ENCODE data around the gene SPX.

Gene SPX

DNA sequence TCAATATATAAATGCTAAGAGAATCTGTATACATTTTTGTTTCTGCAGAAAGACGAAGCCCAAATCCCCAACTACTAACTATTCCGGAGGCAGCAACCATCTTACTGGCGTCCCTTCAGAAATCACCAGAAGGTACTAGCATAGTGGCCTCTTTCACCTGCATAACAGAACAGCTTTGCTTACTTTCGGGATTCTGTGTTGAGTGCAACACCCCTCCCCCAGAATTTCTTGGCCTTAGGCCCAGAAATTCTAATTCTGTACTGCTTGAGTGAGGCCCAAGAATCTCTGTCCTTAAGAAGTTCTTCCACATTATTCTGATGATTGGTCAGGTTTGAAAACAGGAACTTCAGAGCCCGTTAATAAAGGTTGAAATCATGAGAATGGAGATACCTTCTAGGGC is 2.9 kb downstream of the SPX start:
- Histone ChIP-seq H3K27ac (ENCODE audit: low read depth in 2 of 2, low read length in 2 of 2) (no peak overlapping the region), H3K9me3 (ENCODE audit: control insufficient read depth in 2 of 2, low read length in 2 of 2) (no peaks in the 10 kb centered on the region), H3K36me3 (ENCODE audit: control insufficient read depth in 2 of 2, insufficient read depth in 2 of 2, low read length in 2 of 2) (no peaks in the 10 kb centered on the region), H3K4me3 (ENCODE audit: low read length in 2 of 2) (no peak overlapping the region), H3K9ac (ENCODE audit: low read depth in 1 of 2, low read length in 2 of 2) (no peak overlapping the region), H3K4me1 (ENCODE audit: control insufficient read depth in 2 of 2, insufficient read depth in 2 of 2, low read length in 2 of 2) (no peaks in the 10 kb centered on the region), H3K27me3 (ENCODE audit: control insufficient read depth in 2 of 2, insufficient read depth in 2 of 2, low read length in 2 of 2) (peaks cover 8 to 11% of the 10 kb centered on the region in 2 donors)

DNA sequence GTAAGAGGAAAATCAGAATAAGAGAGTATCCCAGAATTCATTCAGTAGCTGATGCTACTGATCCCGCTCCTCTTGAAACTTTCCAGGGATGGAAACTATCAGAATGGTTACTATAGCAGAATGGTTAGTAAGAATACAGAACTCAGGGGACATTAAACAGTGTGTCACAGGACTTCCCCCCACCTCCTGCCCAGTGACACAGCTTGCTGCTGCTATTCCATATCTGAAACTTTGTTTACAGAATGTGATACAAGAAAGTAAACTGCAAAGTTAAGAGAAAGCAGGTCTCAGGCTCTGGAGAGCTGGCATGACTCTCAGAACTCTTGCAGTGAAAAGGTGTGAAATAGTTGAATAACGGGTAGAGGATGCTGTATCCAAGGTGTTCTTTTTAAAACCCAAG is 3.4 kb downstream of the SPX start:
- Histone ChIP-seq H3K9ac (ENCODE audit: low read depth in 1 of 2, low read length in 2 of 2) (no peak overlapping the region), H3K36me3 (ENCODE audit: control insufficient read depth in 2 of 2, insufficient read depth in 2 of 2, low read length in 2 of 2) (no peaks in the 10 kb centered on the region), H3K9me3 (ENCODE audit: control insufficient read depth in 2 of 2, low read length in 2 of 2) (no peaks in the 10 kb centered on the region), H3K27me3 (ENCODE audit: control insufficient read depth in 2 of 2, insufficient read depth in 2 of 2, low read length in 2 of 2) (peaks cover 8 to 11% of the 10 kb centered on the region in 2 donors), H3K4me3 (ENCODE audit: low read length in 2 of 2) (no peak overlapping the region), H3K4me1 (ENCODE audit: control insufficient read depth in 2 of 2, insufficient read depth in 2 of 2, low read length in 2 of 2) (no peaks in the 10 kb centered on the region), H3K27ac (ENCODE audit: low read depth in 2 of 2, low read length in 2 of 2) (no peak overlapping the region)

DNA sequence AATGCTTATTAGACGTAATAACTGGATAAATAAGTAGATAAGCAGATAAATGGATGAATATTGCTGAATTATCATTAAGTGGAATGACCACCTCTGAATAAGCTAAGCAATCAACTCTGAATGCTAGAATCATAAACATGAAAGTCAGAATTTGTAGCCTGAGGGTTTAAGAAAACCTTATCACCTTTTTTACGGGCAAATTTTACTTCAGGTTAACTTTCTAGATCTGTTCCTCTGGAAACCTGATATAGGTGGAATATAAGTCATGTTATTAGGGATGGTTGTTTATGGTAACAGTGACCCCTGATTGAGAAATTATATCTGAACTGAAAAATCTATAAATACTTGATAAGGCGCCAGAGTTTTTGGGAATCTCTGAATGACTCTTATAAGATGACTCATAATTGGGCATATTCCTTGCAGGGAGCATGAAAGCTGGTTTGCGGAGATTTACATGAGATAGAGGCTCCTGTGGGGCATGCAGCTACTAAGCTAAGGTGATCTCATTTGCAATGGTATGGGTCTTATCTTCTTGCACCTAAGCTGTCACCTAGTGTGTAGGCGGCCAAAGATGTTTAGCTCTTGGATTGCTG is 12.1 kb downstream of the SPX start:
- H3K4me3 ChIP-seq (ENCODE audit: low read length in 2 of 2), result no peak overlapping the region
- no peak overlapping the region for H3K27ac ChIP-seq (ENCODE audit: low read depth in 2 of 2, low read length in 2 of 2)
- no peaks in the 10 kb centered on the region for H3K9me3 ChIP-seq (ENCODE audit: control insufficient read depth in 2 of 2, low read length in 2 of 2)

DNA sequence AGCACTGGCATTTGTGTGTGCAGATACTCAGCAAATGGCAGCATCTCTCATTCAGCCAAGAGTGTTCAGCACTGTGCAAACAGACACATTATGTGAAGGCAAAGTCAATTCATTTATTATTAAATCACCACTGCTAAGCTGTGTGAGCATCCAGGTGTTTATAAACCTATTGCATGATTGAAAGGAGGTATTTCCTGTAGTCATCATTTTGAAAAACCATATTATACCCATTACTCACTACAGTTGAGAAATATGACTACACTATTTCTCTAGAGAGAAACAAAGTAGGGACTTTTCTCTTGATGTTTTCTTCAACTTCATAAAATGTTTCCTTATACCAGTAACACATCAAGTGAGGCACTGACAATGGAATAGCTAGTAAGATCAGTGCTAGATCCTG is 13.7 kb downstream of the SPX start:
- Histone ChIP-seq H3K9me3 (ENCODE audit: control insufficient read depth in 2 of 2, low read length in 2 of 2) (no peaks in the 10 kb centered on the region), H3K27me3 (ENCODE audit: control insufficient read depth in 2 of 2, insufficient read depth in 2 of 2, low read length in 2 of 2) (no peaks in the 10 kb centered on the region), H3K4me3 (ENCODE audit: low read length in 2 of 2) (no peak overlapping the region), H3K27ac (ENCODE audit: low read depth in 2 of 2, low read length in 2 of 2) (no peak overlapping the region), H3K9ac (ENCODE audit: low read depth in 1 of 2, low read length in 2 of 2) (no peak overlapping the region), H3K36me3 (ENCODE audit: control insufficient read depth in 2 of 2, insufficient read depth in 2 of 2, low read length in 2 of 2) (no peaks in the 10 kb centered on the region), H3K4me1 (ENCODE audit: control insufficient read depth in 2 of 2, insufficient read depth in 2 of 2, low read length in 2 of 2) (no peaks in the 10 kb centered on the region)

More for the DNA sequence above, 12.1 kb downstream of the SPX start:
- Histone ChIP-seq H3K36me3 (ENCODE audit: control insufficient read depth in 2 of 2, insufficient read depth in 2 of 2, low read length in 2 of 2) (no peaks in the 10 kb centered on the region), H3K4me1 (ENCODE audit: control insufficient read depth in 2 of 2, insufficient read depth in 2 of 2, low read length in 2 of 2) (no peaks in the 10 kb centered on the region), H3K9ac (ENCODE audit: low read depth in 1 of 2, low read length in 2 of 2) (no peak overlapping the region), H3K27me3 (ENCODE audit: control insufficient read depth in 2 of 2, insufficient read depth in 2 of 2, low read length in 2 of 2) (no peaks in the 10 kb centered on the region)

DNA sequence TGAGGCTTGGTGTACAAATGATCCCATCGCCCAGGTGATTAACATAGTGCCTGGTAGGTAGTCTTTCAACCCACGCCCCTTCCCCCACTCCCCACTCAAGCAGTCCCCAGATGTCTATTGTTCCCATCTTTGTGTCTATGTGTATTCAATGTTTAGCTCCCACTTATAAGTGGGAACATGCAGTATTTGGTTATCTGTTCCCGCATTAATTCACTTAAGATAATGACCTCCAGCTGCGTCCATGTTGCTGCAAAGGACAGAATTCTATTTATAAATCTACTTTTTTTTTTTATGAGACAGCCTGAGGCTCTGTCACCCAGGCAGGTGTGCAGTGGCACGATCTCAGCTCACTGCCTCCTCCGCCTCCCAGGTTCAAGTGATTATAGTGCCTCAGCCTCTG is 15.7 kb downstream of the SPX start:
- H3K27ac ChIP-seq (ENCODE audit: low read depth in 2 of 2, low read length in 2 of 2), result no peak overlapping the region
- H3K4me3 ChIP-seq (ENCODE audit: low read length in 2 of 2), result no peak overlapping the region
- no peaks in the 10 kb centered on the region for H3K9me3 ChIP-seq (ENCODE audit: control insufficient read depth in 2 of 2, low read length in 2 of 2)
- H3K9ac ChIP-seq (ENCODE audit: low read depth in 1 of 2, low read length in 2 of 2), result no peak overlapping the region
- no peaks in the 10 kb centered on the region for H3K36me3 ChIP-seq (ENCODE audit: control insufficient read depth in 2 of 2, insufficient read depth in 2 of 2, low read length in 2 of 2)
- no peaks in the 10 kb centered on the region for H3K27me3 ChIP-seq (ENCODE audit: control insufficient read depth in 2 of 2, insufficient read depth in 2 of 2, low read length in 2 of 2)
- no peaks in the 10 kb centered on the region for H3K4me1 ChIP-seq (ENCODE audit: control insufficient read depth in 2 of 2, insufficient read depth in 2 of 2, low read length in 2 of 2)

DNA sequence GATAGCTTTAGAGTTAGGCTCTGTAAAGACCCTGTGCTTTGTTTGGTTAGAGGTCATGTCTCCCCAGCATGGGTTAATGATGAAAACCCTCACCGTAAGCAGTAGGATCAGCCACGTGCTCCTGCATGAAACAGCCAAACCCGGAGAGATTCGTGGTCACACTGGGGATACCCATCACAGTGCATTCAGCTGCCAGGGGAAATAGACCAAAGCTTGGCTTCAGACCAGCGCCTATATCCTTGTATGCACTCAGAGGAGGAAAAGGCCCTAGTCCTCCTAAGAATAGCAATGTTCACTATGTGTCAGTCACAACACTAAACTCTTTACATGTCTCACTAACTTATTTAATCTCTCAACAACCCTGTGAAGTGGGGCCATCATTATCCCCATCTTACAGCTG is 16.3 kb downstream of the SPX start:
- no peaks in the 10 kb centered on the region for H3K9me3 ChIP-seq (ENCODE audit: control insufficient read depth in 2 of 2, low read length in 2 of 2)
- H3K4me3 ChIP-seq (ENCODE audit: low read length in 2 of 2), result no peak overlapping the region

DNA sequence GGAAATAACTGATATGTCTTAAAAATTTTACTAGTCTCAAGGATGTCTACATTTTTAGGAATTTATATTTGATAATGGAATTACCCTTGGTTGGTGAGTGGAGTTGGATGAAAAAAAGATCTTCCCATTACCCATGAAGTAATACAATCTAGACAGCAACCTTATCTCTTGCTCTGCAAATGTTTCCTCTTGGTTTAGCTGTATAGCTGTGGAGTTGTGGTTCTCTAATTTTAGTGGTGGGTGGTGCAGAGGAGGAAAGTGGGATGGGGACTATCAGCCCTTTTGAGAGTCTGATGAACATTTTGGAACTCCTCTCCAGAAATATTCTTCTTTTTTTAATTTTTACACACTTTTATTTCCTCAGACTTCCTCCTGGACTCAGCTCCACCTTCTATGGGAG is 17.1 kb downstream of the SPX start:
- no peak overlapping the region for H3K9ac ChIP-seq (ENCODE audit: low read depth in 1 of 2, low read length in 2 of 2)
- no peaks in the 10 kb centered on the region for H3K4me1 ChIP-seq (ENCODE audit: control insufficient read depth in 2 of 2, insufficient read depth in 2 of 2, low read length in 2 of 2)
- H3K36me3 ChIP-seq (ENCODE audit: control insufficient read depth in 2 of 2, insufficient read depth in 2 of 2, low read length in 2 of 2), result no peaks in the 10 kb centered on the region
- H3K27me3 ChIP-seq (ENCODE audit: control insufficient read depth in 2 of 2, insufficient read depth in 2 of 2, low read length in 2 of 2), result no peaks in the 10 kb centered on the region
- H3K9me3 ChIP-seq (ENCODE audit: control insufficient read depth in 2 of 2, low read length in 2 of 2), result no peaks in the 10 kb centered on the region
- no peak overlapping the region for H3K27ac ChIP-seq (ENCODE audit: low read depth in 2 of 2, low read length in 2 of 2)
- no peak overlapping the region for H3K4me3 ChIP-seq (ENCODE audit: low read length in 2 of 2)

More for the DNA sequence above, 16.3 kb downstream of the SPX start:
- no peaks in the 10 kb centered on the region for H3K36me3 ChIP-seq (ENCODE audit: control insufficient read depth in 2 of 2, insufficient read depth in 2 of 2, low read length in 2 of 2)
- H3K9ac ChIP-seq (ENCODE audit: low read depth in 1 of 2, low read length in 2 of 2), result no peak overlapping the region
- no peak overlapping the region for H3K27ac ChIP-seq (ENCODE audit: low read depth in 2 of 2, low read length in 2 of 2)
- no peaks in the 10 kb centered on the region for H3K27me3 ChIP-seq (ENCODE audit: control insufficient read depth in 2 of 2, insufficient read depth in 2 of 2, low read length in 2 of 2)
- no peaks in the 10 kb centered on the region for H3K4me1 ChIP-seq (ENCODE audit: control insufficient read depth in 2 of 2, insufficient read depth in 2 of 2, low read length in 2 of 2)

DNA sequence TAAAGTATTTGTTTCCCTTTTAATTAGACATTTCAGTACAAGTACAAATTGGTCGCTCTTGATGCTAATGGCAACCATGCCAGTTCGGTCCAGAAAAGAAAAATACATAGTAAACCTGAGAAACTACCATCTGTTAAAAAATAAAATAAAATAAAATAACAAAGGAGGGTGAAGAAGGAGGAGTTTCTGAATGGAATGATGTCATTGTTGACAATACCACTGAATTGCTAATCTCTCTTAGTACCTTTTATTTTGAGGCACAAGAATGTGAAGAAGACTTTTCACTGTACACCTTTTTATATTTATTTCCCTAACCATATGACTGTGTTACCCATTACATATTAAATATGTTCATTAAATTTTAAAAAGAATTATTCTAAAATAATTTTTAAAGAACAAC is 19.5 kb downstream of the SPX start:
- Histone ChIP-seq H3K27ac (ENCODE audit: low read depth in 2 of 2, low read length in 2 of 2) (no peak overlapping the region), H3K9me3 (ENCODE audit: control insufficient read depth in 2 of 2, low read length in 2 of 2) (no peaks in the 10 kb centered on the region), H3K9ac (ENCODE audit: low read depth in 1 of 2, low read length in 2 of 2) (no peak overlapping the region), H3K27me3 (ENCODE audit: control insufficient read depth in 2 of 2, insufficient read depth in 2 of 2, low read length in 2 of 2) (no peaks in the 10 kb centered on the region), H3K4me1 (ENCODE audit: control insufficient read depth in 2 of 2, insufficient read depth in 2 of 2, low read length in 2 of 2) (no peaks in the 10 kb centered on the region), H3K4me3 (ENCODE audit: low read length in 2 of 2) (no peak overlapping the region), H3K36me3 (ENCODE audit: control insufficient read depth in 2 of 2, insufficient read depth in 2 of 2, low read length in 2 of 2) (no peaks in the 10 kb centered on the region)

DNA sequence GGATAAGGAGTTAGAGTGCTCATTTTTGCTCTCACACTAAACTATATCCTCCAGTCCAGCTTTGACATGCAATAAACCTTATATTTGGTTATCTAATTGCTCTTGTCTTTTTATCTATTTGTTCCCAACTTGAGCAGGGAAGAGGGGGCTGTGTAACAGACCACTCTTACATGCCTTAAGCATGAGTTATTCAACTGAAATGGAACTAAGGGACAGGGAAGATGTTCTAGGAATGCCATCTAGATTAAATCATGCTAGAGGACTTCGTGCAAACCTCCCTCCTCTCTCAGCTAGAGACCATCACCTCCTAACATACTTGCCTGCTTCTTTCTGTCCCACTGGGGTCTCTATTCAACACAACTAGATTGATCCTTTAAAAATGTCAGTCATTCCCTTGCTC is 20.6 kb downstream of the SPX start:
- no peak overlapping the region for H3K4me3 ChIP-seq (ENCODE audit: low read length in 2 of 2)
- H3K36me3 ChIP-seq (ENCODE audit: control insufficient read depth in 2 of 2, insufficient read depth in 2 of 2, low read length in 2 of 2), result no peaks in the 10 kb centered on the region
- H3K4me1 ChIP-seq (ENCODE audit: control insufficient read depth in 2 of 2, insufficient read depth in 2 of 2, low read length in 2 of 2), result no peaks in the 10 kb centered on the region
- no peaks in the 10 kb centered on the region for H3K9me3 ChIP-seq (ENCODE audit: control insufficient read depth in 2 of 2, low read length in 2 of 2)
- H3K9ac ChIP-seq (ENCODE audit: low read depth in 1 of 2, low read length in 2 of 2), result no peak overlapping the region
- H3K27me3 ChIP-seq (ENCODE audit: control insufficient read depth in 2 of 2, insufficient read depth in 2 of 2, low read length in 2 of 2), result no peaks in the 10 kb centered on the region
- no peak overlapping the region for H3K27ac ChIP-seq (ENCODE audit: low read depth in 2 of 2, low read length in 2 of 2)

DNA sequence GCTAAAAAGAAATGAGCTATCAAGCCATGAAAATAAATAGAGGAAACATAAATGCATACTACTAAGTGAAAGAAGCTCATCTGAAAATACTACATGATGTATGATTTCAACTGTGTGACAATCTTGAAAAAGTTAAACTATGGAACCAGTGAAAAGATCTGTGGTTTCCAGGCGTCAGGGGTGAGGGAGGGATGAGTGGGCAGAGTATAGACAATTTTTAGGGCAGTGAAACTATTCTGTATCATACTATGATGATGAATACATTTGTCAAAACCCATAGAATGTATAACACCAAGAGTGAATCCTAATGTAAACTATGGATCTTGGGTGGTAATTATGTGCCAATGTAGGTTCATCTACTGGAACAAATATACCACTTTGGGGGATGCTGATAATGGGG is 21.3 kb downstream of the SPX start:
- H3K27ac ChIP-seq (ENCODE audit: low read depth in 2 of 2, low read length in 2 of 2), result no peak overlapping the region
- H3K4me1 ChIP-seq (ENCODE audit: control insufficient read depth in 2 of 2, insufficient read depth in 2 of 2, low read length in 2 of 2), result no peaks in the 10 kb centered on the region
- H3K27me3 ChIP-seq (ENCODE audit: control insufficient read depth in 2 of 2, insufficient read depth in 2 of 2, low read length in 2 of 2), result no peaks in the 10 kb centered on the region
- H3K4me3 ChIP-seq (ENCODE audit: low read length in 2 of 2), result no peak overlapping the region
- no peaks in the 10 kb centered on the region for H3K9me3 ChIP-seq (ENCODE audit: control insufficient read depth in 2 of 2, low read length in 2 of 2)
- no peaks in the 10 kb centered on the region for H3K36me3 ChIP-seq (ENCODE audit: control insufficient read depth in 2 of 2, insufficient read depth in 2 of 2, low read length in 2 of 2)
- no peak overlapping the region for H3K9ac ChIP-seq (ENCODE audit: low read depth in 1 of 2, low read length in 2 of 2)

Data from mucosa of rectum (tissue), 2 donors.